Type B pancreatic cell (in vitro differentiated cells): Measurements from ENCODE around the gene CCNQ. TPM values are rescaled to one million over a fixed set of nuclear protein-coding genes. Genes with fewer than 3 reads are reported as not detected.

Experiments
- DNase-seq: peaks from one replicate; pipeline ENCODE4 v3.0.0; 2021; ENCODE audit warnings: mixed read lengths; ENCODE audit not compliant: unreplicated experiment; ENCODE audit errors: extremely low spot score
- H3K27ac Mint-ChIP-seq: 2 replicates; pipeline ENCODE4 v1.8.0; 2021; ENCODE audit warnings: mild to moderate bottlenecking, mixed read lengths
- H3K27me3 Mint-ChIP-seq: 2 replicates; pipeline ENCODE4 v1.8.0; 2021; ENCODE audit warnings: mixed read lengths
- H3K36me3 Mint-ChIP-seq: 2 replicates; pipeline ENCODE4 v1.8.0; 2021; ENCODE audit warnings: mixed read lengths
- H3K4me1 Mint-ChIP-seq: one replicate; pipeline ENCODE4 v1.8.0; 2021; ENCODE audit warnings: mixed read lengths; ENCODE audit not compliant: unreplicated experiment
- H3K4me3 Mint-ChIP-seq: 2 replicates; pipeline ENCODE4 v1.8.0; 2021; ENCODE audit warnings: mild to moderate bottlenecking, mixed read lengths
- H3K9me3 Mint-ChIP-seq: 2 replicates; pipeline ENCODE4 v1.8.0; 2021; ENCODE audit warnings: mixed read lengths
- CTCF ChIP-seq: fragments of 200-600 bp; sonication (generic); conservative IDR thresholded peaks from 2 replicates; pipeline ENCODE4 v1.5.0; 2021; ENCODE audit warnings: antibody characterized with exemption, mild to moderate bottlenecking
- total RNA-seq: library from RNA; stranded (reverse); gene quantifications from 2 replicates; pipeline ENCODE4 v1.2.1, GENCODE V29; 2021; ENCODE audit warnings: low replicate concordance

CCNQ gene
- total RNA-seq, 1 donor from 2014 or later: 19.0 TPM

GRCh38 chrX:153539171-153539978 lies 59.6 kb downstream of the CCNQ start:
- Mint-ChIP-seq H3K4me1 (no peaks in the 10 kb centered on the region), H3K9me3 (no peaks in the 10 kb centered on the region), H3K4me3 (no peak overlapping the region), H3K36me3 (no peaks in the 10 kb centered on the region), H3K27me3 (no peaks in the 10 kb centered on the region), H3K27ac (no peak overlapping the region)
- peak; percentile 84 for TF ChIP-seq CTCF
- peak; percentile 82 for DNase-seq

- Mint-ChIP-seq H3K4me1 (no peaks in the 10 kb centered on the region), H3K9me3 (no peaks in the 10 kb centered on the region), H3K36me3 (no peaks in the 10 kb centered on the region), H3K27me3 (no peaks in the 10 kb centered on the region), H3K4me3 (no peak overlapping the region), H3K27ac (no peak overlapping the region)
- DNase-seq: no peak
- no peak for TF ChIP-seq CTCF
These were observed 60.5 kb downstream of the CCNQ start for GRCh38 chrX:153538424-153538823.

Other genes with a start within 250 kb of the CCNQ start
- gene PNMA6E, start 197.8 kb downstream of the CCNQ start, total RNA-seq: not detected in 2 replicates
- gene ZFP92, start 187.7 kb downstream of the CCNQ start, total RNA-seq: 0.26 and 0.41 TPM in 2 replicates
- 0.72 and 1.3 TPM in 2 replicates for gene TREX2, start 153.1 kb downstream of the CCNQ start, total RNA-seq
- 19.6 and 32.5 TPM in 2 replicates for gene HAUS7, start 128.6 kb downstream of the CCNQ start, total RNA-seq
- 2.7 and 29.6 TPM in 2 replicates for gene BGN, start 104.2 kb downstream of the CCNQ start, total RNA-seq
- gene ATP2B3, start 81.5 kb downstream of the CCNQ start, total RNA-seq: 0.26 and 0.43 TPM in 2 replicates
- 5.8 and 9.5 TPM in 2 replicates for gene DUSP9, start 48.1 kb upstream of the CCNQ start, total RNA-seq
- gene PNCK, start 74.7 kb upstream of the CCNQ start, total RNA-seq: 2.2 and 3.7 TPM in 2 replicates
- gene SLC6A8, start 88.8 kb upstream of the CCNQ start, total RNA-seq: 19.9 and 56.8 TPM in 2 replicates
- 160 and 223 TPM in 2 replicates for gene BCAP31, start 125.2 kb upstream of the CCNQ start, total RNA-seq
- 6.2 and 8.0 TPM in 2 replicates for gene ABCD1, start 125.7 kb upstream of the CCNQ start, total RNA-seq
- gene PLXNB3, start 165.1 kb upstream of the CCNQ start, total RNA-seq: 1.2 and 1.4 TPM in 2 replicates
- not detected in 2 replicates for gene SRPK3, start 181.9 kb upstream of the CCNQ start, total RNA-seq
- 42.9 and 50.0 TPM in 2 replicates for gene IDH3G, start 195.2 kb upstream of the CCNQ start, total RNA-seq
- 271 and 390 TPM in 2 replicates for gene SSR4, start 195.5 kb upstream of the CCNQ start, total RNA-seq
- gene PDZD4, start 231.4 kb upstream of the CCNQ start, total RNA-seq: 2.7 and 23.9 TPM in 2 replicates